NB4 (cell line): ENCODE results near the gene MAD2L2.

Experiments used
- DNase-seq: peaks from one replicate; pipeline ENCODE4 v3.0.0; 2010; ENCODE audit warnings: low read depth
- H3K4me3 ChIP-seq: one replicate; pipeline ENCODE4 v1.5.1; 2011; ENCODE audit warnings: mild to moderate bottlenecking, low read depth, low read length, moderate library complexity
- CTCF ChIP-seq: IDR thresholded peaks from one replicate; pipeline ENCODE4 v1.5.1; 2012; ENCODE audit warnings: low read depth, low read length
- MAX ChIP-seq: IDR thresholded peaks from 2 replicates; pipeline ENCODE4 v1.6.1; 2011; ENCODE audit warnings: low read depth, low read length
- MYC ChIP-seq: IDR thresholded peaks from 2 replicates; pipeline ENCODE4 v1.6.1; 2011; ENCODE audit warnings: low read depth, low read length
- POLR2A ChIP-seq: IDR thresholded peaks from 2 replicates; pipeline ENCODE4 v1.6.1; 2011; ENCODE audit warnings: mild to moderate bottlenecking; ENCODE audit not compliant: insufficient read length; ENCODE audit errors: extremely low read depth

MAD2L2 gene

GRCh38 chr1:11695861-11696260 lies 14.9 kb upstream of the MAD2L2 start:
- H3K4me3 ChIP-seq: no peak overlapping the region
- no peak for DNase-seq

GRCh38 chr1:11693917-11694316 lies 13.0 kb upstream of the MAD2L2 start:
- DNase-seq: no peak
- no peak overlapping the region for H3K4me3 ChIP-seq
- TF ChIP-seq MAX (no peak), CTCF (no peak), MYC (no peak), POLR2A (no peak)

More at GRCh38 chr1:11695861-11696260, 14.9 kb upstream of the MAD2L2 start:
- TF ChIP-seq CTCF (no peak), POLR2A (no peak), MAX (no peak), MYC (no peak)

GRCh38 chr1:11693024-11693590 lies 12.2 kb upstream of the MAD2L2 start:
- DNase-seq: peak; percentile 88
- no peak overlapping the region for H3K4me3 ChIP-seq
- TF ChIP-seq POLR2A (no peak), MYC (peak; percentile 59; the same call in 1 of the 2 replicates), CTCF (no peak), MAX (peak; percentile 80)

GRCh38 chr1:11691928-11692711 lies 11.2 kb upstream of the MAD2L2 start:
- TF ChIP-seq MYC (no peak), CTCF (no peak), POLR2A (no peak), MAX (no peak)
- H3K4me3 ChIP-seq: no peak overlapping the region
- DNase-seq: no peak

GRCh38 chr1:11691302-11691914 lies 10.5 kb upstream of the MAD2L2 start, which contains the start of gene DRAXIN:
Gene DRAXIN (plus strand): TSS chr1:11691710. CDS start chr1:11706259, 14,549 bp downstream.
- no peak for DNase-seq
- H3K4me3 ChIP-seq: no peak within 1 kb of the TSS
- TF ChIP-seq MYC: no peak
- no peak for TF ChIP-seq MAX
- no peak for TF ChIP-seq POLR2A
- TF ChIP-seq CTCF: no peak
